Neuronal stem cell (in vitro differentiated cells): ENCODE measurements around the gene LIFR.

Experiments used
- DNase-seq: peaks from one replicate; pipeline ENCODE4 v3.0.0-alpha.2; 2013; ENCODE audit warnings: low spot score
- H2AFZ ChIP-seq: one replicate; pipeline ENCODE4 v1.6.1; 2013; ENCODE audit warnings: mild to moderate bottlenecking, low read length, inconsistent platforms
- H2AK5ac ChIP-seq: 2 replicates; pipeline ENCODE4 v1.6.1; 2013; ENCODE audit warnings: low read depth, mild to moderate bottlenecking, inconsistent platforms, low read length, moderate library complexity, mixed read lengths
- H2BK120ac ChIP-seq: 2 replicates; pipeline ENCODE4 v1.6.1; 2013; ENCODE audit warnings: low read depth, mild to moderate bottlenecking, inconsistent platforms, low read length, moderate library complexity, mixed read lengths
- H2BK12ac ChIP-seq: one replicate; pipeline ENCODE4 v1.6.1; 2013; ENCODE audit warnings: low read length, inconsistent platforms
- H2BK15ac ChIP-seq: 2 replicates; pipeline ENCODE4 v1.6.1; 2013; ENCODE audit warnings: mild to moderate bottlenecking, low read length, inconsistent platforms, mixed read lengths
- H2BK5ac ChIP-seq: one replicate; pipeline ENCODE4 v1.6.1; 2013; ENCODE audit warnings: inconsistent platforms, mild to moderate bottlenecking, low read length, moderate library complexity
- H3K14ac ChIP-seq: one replicate; pipeline ENCODE4 v1.6.1; 2013; ENCODE audit warnings: low read length, inconsistent platforms
- H3K18ac ChIP-seq: 2 replicates; pipeline ENCODE4 v1.6.1; 2013; ENCODE audit warnings: low read length, inconsistent platforms
- H3K23ac ChIP-seq: 2 replicates; pipeline ENCODE4 v1.6.1; 2013; ENCODE audit warnings: low read depth, mild to moderate bottlenecking, mixed read lengths, low read length, inconsistent platforms; ENCODE audit not compliant: poor library complexity
- H3K27ac ChIP-seq: replicated peaks from 3 replicates; pipeline ENCODE4 v1.5.1; 2013; ENCODE audit warnings: low read length, inconsistent platforms
- H3K27me3 ChIP-seq, 3 experiments: 2 replicates each; pipeline ENCODE4 v1.6.1; 2013; ENCODE audit warnings: low read length in 3 of 3, mild to moderate bottlenecking in 2 of 3, inconsistent platforms in 1 of 3, low read depth in 1 of 3, mixed read lengths in 1 of 3, moderate library complexity in 1 of 3; ENCODE audit not compliant: control insufficient read depth in 3 of 3, insufficient read depth in 3 of 3
- H3K36me3 ChIP-seq, 2 donors: replicated peaks in 1 of 2; 2 replicates each; pipeline ENCODE4 v1.6.1; 2013; ENCODE audit warnings: low read length in 2 of 2; ENCODE audit not compliant: control insufficient read depth in 2 of 2, insufficient read depth in 2 of 2
- H3K4ac ChIP-seq: 2 replicates; pipeline ENCODE4 v1.6.1; 2013; ENCODE audit warnings: inconsistent platforms, mild to moderate bottlenecking, low read length, moderate library complexity
- H3K4me1 ChIP-seq, 2 donors: 1 replicate in 1 of 2; 2 replicates in 1 of 2; pipeline ENCODE4 v1.6.1; 2013; ENCODE audit warnings: low read length in 2 of 2, low read depth in 1 of 2; ENCODE audit not compliant: control insufficient read depth in 2 of 2, insufficient read depth in 1 of 2
- H3K4me2 ChIP-seq: one replicate; pipeline ENCODE4 v1.6.1; 2013; ENCODE audit warnings: mild to moderate bottlenecking, low read length, inconsistent platforms; ENCODE audit not compliant: insufficient read depth, poor library complexity, severe bottlenecking
- H3K4me3 ChIP-seq, 2 donors: 2 replicates each; pipeline ENCODE4 v1.5.1; 2013; ENCODE audit warnings: low read length in 2 of 2, mild to moderate bottlenecking in 2 of 2, inconsistent platforms in 1 of 2, moderate library complexity in 1 of 2
- H3K79me1 ChIP-seq: one replicate; pipeline ENCODE4 v1.6.1; 2013; ENCODE audit warnings: low read depth, mild to moderate bottlenecking, inconsistent platforms, low read length, moderate library complexity
- H3K9ac ChIP-seq: one replicate; pipeline ENCODE4 v1.6.1; 2013; ENCODE audit warnings: mild to moderate bottlenecking, low read depth, low read length, inconsistent platforms; ENCODE audit not compliant: poor library complexity
- H3K9me3 ChIP-seq, 2 donors: replicated peaks in 1 of 2; 2 replicates each; pipeline versions ENCODE3 to v1.6.1; 2013; ENCODE audit warnings: low read length in 2 of 2, mild to moderate bottlenecking in 2 of 2, inconsistent platforms in 1 of 2, low read depth in 1 of 2, mixed read lengths in 1 of 2, moderate library complexity in 1 of 2; ENCODE audit not compliant: control insufficient read depth in 2 of 2, insufficient read depth in 1 of 2
- H4K8ac ChIP-seq: one replicate; pipeline ENCODE4 v1.6.1; 2013; ENCODE audit warnings: low read depth, mild to moderate bottlenecking, inconsistent platforms, low read length, moderate library complexity
- H4K91ac ChIP-seq: one replicate; pipeline ENCODE4 v1.6.1; 2013; ENCODE audit warnings: low read length, low read depth, mild to moderate bottlenecking, inconsistent platforms; ENCODE audit not compliant: poor library complexity
- WGBS, 2 donors: extraction: QIAGEN DNeasy Blood & Tissue Kit; methylation state at CpG; one replicate each; pipeline ENCODE4 v1.1.7; 2013; ENCODE audit warnings: missing lambda C conversion rate in 2 of 2, mixed read lengths in 1 of 2; ENCODE audit not compliant: insufficient read length in 2 of 2, insufficient replicate concordance in 1 of 2; ENCODE audit errors: extremely low coverage in 2 of 2; 5-methylcytosine and 5-hydroxymethylcytosine counted together

The LIFR gene

DNA sequence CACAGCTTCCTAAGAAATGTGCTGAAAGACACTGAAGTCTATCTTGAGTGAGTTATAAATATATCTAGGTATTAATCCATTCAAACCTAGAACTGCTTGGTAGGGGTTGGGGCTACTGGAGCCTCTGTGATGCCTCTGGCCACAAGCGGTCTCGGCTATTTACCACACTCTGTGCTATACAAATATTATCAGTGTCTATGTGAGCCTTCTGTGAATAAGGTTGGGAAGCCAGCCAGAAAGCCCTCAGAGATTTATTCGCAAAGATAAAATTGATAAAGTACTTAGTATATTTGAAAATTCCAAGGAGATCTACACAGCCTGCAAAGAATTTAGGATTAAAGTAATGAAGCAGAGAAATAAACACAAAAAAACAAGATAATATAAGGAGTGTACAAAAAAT, 41.4 kb downstream of the LIFR start:
- Histone ChIP-seq H3K36me3 (peaks cover 0 to 90% of the 10 kb centered on the region in 2 donors), H3K14ac (no peak overlapping the region), H3K27ac (no peak overlapping the region), H2BK5ac (no peak overlapping the region), H3K27me3 (no peaks in the 10 kb centered on the region), H3K4me2 (no peak overlapping the region), H3K4me1 (no peaks in the 10 kb centered on the region), H2BK12ac (no peak overlapping the region), H3K18ac (no peak overlapping the region), H3K79me1 (no peaks in the 10 kb centered on the region), H2BK15ac (no peak overlapping the region), H3K9ac (no peak overlapping the region), H4K8ac (no peak overlapping the region), H3K4me3 (no peak overlapping the region), H2AFZ (no peak overlapping the region), H3K4ac (no peak overlapping the region), H4K91ac (no peak overlapping the region), H3K9me3 (peaks cover 0 to 14% of the 10 kb centered on the region in 2 donors), H2BK120ac (no peak overlapping the region), H2AK5ac (no peak overlapping the region), H3K23ac (no peak overlapping the region)
- WGBS, 2 donors: no CpG with 5 or more reads among the region's 3 CpGs
- no peak for DNase-seq

DNA sequence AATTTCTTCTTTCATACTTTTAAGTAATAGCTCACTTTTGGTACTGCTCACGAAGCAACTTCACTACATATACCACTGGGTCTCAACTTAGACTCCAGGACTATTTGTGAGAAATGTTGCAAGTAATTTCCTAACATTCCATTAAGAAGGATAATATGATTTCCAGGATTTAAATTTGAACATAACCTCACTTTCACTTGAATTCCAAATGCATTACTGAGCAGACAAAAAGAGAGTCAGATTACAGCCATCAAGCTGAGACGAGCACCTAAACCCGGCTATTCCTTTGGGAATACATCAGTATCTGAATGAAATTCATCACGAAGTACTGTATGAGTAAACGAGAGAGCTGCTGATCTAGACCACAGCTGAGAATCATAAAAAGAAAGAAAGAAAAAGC, 47.3 kb downstream of the LIFR start:
- Histone ChIP-seq H2BK5ac (no peak overlapping the region), H3K9me3 (no peaks in the 10 kb centered on the region), H2BK120ac (no peak overlapping the region), H3K4ac (no peak overlapping the region), H3K23ac (no peak overlapping the region), H3K9ac (no peak overlapping the region), H2BK15ac (no peak overlapping the region), H3K27me3 (no peaks in the 10 kb centered on the region), H4K8ac (no peak overlapping the region), H3K27ac (no peak overlapping the region), H2AK5ac (no peak overlapping the region), H3K18ac (no peak overlapping the region), H3K79me1 (no peaks in the 10 kb centered on the region), H3K36me3 (peaks cover 0 to 85% of the 10 kb centered on the region in 2 donors), H3K4me3 (no peak overlapping the region), H3K4me2 (no peak overlapping the region), H2BK12ac (no peak overlapping the region), H4K91ac (no peak overlapping the region), H3K14ac (no peak overlapping the region), H3K4me1 (peaks cover 0 to 2% of the 10 kb centered on the region in 2 donors), H2AFZ (no peak overlapping the region)
- no CpG with 5 or more reads among the region's 5 CpGs for WGBS, 2 donors
- no peak for DNase-seq

DNA sequence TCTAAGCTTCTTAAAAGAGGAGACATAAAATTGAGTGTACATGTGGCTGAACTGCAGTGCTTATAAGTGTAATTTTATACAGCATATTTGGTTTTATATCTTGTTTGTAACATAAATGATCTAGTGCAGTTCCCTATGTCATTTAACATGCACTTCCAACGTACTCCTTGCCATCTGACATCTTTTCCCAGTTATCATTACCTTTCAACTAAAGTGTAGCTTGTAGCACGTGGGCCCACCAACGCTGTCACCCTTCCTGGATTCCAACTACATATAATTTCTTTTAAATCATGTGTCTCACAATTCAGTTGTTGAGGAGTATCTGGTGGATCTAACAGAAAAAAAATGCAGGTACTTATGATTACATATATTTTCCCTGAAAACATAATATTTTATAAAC, 50.1 kb downstream of the LIFR start:
- H4K91ac ChIP-seq: no peak overlapping the region
- H2AFZ ChIP-seq: no peak overlapping the region
- H3K23ac ChIP-seq: no peak overlapping the region
- no peaks in the 10 kb centered on the region for H3K79me1 ChIP-seq
- no peak for DNase-seq
- H2BK12ac ChIP-seq: no peak overlapping the region
- H2BK120ac ChIP-seq: no peak overlapping the region
- H3K4me2 ChIP-seq: no peak overlapping the region
- H3K18ac ChIP-seq: no peak overlapping the region
- H2BK15ac ChIP-seq: no peak overlapping the region
- H3K9ac ChIP-seq: no peak overlapping the region
- no peak overlapping the region for H2AK5ac ChIP-seq
- H3K14ac ChIP-seq: no peak overlapping the region
- peaks cover 0 to 2% of the 10 kb centered on the region in 2 donors for H3K4me1 ChIP-seq
- no peak overlapping the region for H3K4ac ChIP-seq
- no peak overlapping the region for H4K8ac ChIP-seq
- no peak overlapping the region for H3K27ac ChIP-seq
- H3K27me3 ChIP-seq: no peaks in the 10 kb centered on the region
- no peak overlapping the region for H2BK5ac ChIP-seq
- no CpG with 5 or more reads among the region's 3 CpGs for WGBS, 2 donors
- H3K36me3 ChIP-seq: peaks cover 0 to 88% of the 10 kb centered on the region in 2 donors
- no peak overlapping the region for H3K4me3 ChIP-seq
- no peaks in the 10 kb centered on the region for H3K9me3 ChIP-seq

DNA sequence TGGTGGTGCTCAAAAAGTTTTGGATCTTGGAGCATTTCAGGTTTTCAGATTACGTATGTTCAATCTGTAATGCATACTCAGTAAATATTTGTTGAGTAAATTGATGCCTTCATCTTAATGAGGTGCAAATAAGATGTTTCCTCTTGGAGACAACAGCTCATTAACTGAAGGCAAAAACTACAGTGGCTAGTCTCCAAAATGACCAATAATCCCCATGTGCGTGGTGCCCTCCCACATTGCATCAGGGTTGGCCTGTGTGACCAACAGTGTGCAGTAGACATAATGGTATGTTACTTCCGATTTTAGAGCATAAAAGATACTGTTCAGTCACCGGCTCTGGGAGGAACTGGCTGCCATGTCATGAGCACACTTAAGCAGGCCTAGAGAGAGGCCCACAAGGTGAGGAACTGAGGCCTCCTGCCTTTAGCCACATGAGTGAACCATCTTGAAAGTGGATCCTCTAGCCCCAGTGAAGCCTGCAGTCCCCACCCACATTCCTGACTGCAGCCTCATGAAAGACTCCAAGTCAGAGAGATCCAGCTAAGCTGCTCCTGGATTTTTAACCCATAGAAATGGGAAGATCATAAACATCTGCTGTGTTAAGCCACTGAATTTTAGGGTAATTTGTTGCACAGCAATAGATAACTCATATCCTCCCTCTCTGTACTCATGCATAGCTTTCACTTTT, 55.7 kb downstream of the LIFR start:
- Histone ChIP-seq H3K4me2 (no peak overlapping the region), H2BK5ac (no peak overlapping the region), H3K27ac (no peak overlapping the region), H2BK120ac (no peak overlapping the region), H3K14ac (no peak overlapping the region), H3K36me3 (peaks cover 0 to 91% of the 10 kb centered on the region in 2 donors), H2BK15ac (no peak overlapping the region), H4K91ac (no peak overlapping the region), H3K4me3 (no peak overlapping the region), H3K79me1 (no peaks in the 10 kb centered on the region), H2AK5ac (no peak overlapping the region), H3K9ac (no peak overlapping the region), H2AFZ (no peak overlapping the region), H3K4ac (no peak overlapping the region), H3K9me3 (no peaks in the 10 kb centered on the region), H3K23ac (no peak overlapping the region), H3K4me1 (peaks cover 0 to 7% of the 10 kb centered on the region in 2 donors), H3K18ac (no peak overlapping the region), H4K8ac (no peak overlapping the region), H2BK12ac (no peak overlapping the region), H3K27me3 (no peaks in the 10 kb centered on the region)
- no peak for DNase-seq
- WGBS, 2 donors: no CpG with 5 or more reads among the region's 4 CpGs
